ENCODE results near the gene NRCAM.
"Not testable (repeated sequence)": the region's sequence is repeated elsewhere in the genome, so short reads cannot be mapped to it uniquely, and the experiment has no call there.

The NRCAM gene

DNA sequence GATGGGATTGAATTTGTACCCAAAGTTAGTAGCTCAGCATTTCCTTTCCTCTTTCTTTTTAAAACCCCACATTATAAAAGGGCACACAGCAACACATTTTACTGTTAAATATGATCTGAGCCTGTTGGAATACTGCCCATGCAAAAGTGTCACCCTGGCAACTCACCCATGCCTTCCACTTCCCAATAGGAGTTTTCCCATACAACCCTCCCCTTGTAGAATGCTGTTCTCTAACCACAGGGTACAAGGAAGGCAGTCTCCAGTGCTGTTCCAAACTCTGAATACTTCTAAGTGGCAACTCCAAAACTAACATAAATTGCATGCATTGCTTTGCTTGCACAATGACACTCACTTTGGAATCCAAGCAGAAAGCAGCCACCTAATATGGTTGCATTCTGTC is 60.8 kb downstream of the NRCAM start:
- TF ChIP-seq SNAI2 (CRISPR knock-in tag; IDR thresholded peaks at IDR 0.05) (no peak), BACH2 (CRISPR knock-in tag; IDR thresholded peaks at IDR 0.05; ENCODE audit: borderline replicate concordance) (no peak), PPARA (CRISPR knock-in tag; IDR thresholded peaks at IDR 0.05; ENCODE audit: borderline replicate concordance) (no peak), ZNF8 (CRISPR knock-in tag; IDR thresholded peaks at IDR 0.05) (no peak), CSDC2 (CRISPR knock-in tag; IDR thresholded peaks at IDR 0.05) (no peak), RARB (CRISPR knock-in tag; IDR thresholded peaks at IDR 0.05) (no peak), TOX (CRISPR knock-in tag; IDR thresholded peaks at IDR 0.05; ENCODE audit: borderline replicate concordance) (no peak), ARNTL (CRISPR knock-in tag; IDR thresholded peaks at IDR 0.05; ENCODE audit: borderline replicate concordance, low read depth) (no peak), ZFP30 (CRISPR knock-in tag; IDR thresholded peaks at IDR 0.05) (no peak), TCF4 (CRISPR knock-in tag; IDR thresholded peaks at IDR 0.05; ENCODE audit: borderline replicate concordance) (no peak), ZNF565 (CRISPR knock-in tag; conservative IDR thresholded peaks at IDR 0.05; ENCODE audit: low read depth) (no peak), ESRRG (CRISPR knock-in tag; IDR thresholded peaks at IDR 0.05) (no peak), ISL1 (CRISPR knock-in tag; IDR thresholded peaks at IDR 0.05) (no peak), ZC3H10 (CRISPR knock-in tag; IDR thresholded peaks at IDR 0.05) (no peak), ZFP3 (CRISPR knock-in tag; IDR thresholded peaks at IDR 0.05) (no peak)
- TF ChIP-seq, protein P1, sequence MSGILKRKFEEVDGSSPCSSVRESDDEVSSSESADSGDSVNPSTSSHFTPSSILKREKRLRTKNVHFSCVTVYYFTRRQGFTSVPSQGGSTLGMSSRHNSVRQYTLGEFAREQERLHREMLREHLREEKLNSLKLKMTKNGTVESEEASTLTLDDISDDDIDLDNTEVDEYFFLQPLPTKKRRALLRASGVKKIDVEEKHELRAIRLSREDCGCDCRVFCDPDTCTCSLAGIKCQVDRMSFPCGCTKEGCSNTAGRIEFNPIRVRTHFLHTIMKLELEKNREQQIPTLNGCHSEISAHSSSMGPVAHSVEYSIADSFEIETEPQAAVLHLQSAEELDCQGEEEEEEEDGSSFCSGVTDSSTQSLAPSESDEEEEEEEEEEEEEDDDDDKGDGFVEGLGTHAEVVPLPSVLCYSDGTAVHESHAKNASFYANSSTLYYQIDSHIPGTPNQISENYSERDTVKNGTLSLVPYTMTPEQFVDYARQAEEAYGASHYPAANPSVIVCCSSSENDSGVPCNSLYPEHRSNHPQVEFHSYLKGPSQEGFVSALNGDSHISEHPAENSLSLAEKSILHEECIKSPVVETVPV (CRISPR knock-in tag; IDR thresholded peaks at IDR 0.05), result no peak
- no peak for ATAC-seq

GRCh38 chr7:108393097-108393496 is 63.1 kb downstream of the NRCAM start:
- not testable (repeated sequence) for ATAC-seq

DNA sequence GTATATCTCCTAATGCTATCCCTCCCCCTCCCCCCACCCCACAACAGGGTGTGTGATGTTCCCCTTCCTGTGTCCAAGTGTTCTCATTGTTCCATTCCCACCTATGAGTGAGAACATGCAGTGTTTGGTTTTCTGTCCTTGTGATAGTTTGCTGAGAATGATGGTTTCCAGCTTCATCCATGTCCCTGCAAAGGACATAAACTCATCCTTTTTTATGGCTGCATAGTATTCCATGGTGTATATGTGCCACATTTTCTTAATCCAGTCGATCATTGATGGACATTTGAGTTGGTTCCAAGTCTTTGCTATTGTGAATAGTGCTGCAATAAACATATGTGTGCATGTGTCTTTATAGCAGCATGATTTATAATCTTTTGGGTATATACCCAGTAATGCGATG is 68.5 kb downstream of the NRCAM start:
- not testable (repeated sequence) for ATAC-seq
- 0 out of 2 replicates have a peak, but pooled peaks have one; percentile 18 for TF ChIP-seq ZNF8 (CRISPR knock-in tag; IDR thresholded peaks at IDR 0.05)

DNA sequence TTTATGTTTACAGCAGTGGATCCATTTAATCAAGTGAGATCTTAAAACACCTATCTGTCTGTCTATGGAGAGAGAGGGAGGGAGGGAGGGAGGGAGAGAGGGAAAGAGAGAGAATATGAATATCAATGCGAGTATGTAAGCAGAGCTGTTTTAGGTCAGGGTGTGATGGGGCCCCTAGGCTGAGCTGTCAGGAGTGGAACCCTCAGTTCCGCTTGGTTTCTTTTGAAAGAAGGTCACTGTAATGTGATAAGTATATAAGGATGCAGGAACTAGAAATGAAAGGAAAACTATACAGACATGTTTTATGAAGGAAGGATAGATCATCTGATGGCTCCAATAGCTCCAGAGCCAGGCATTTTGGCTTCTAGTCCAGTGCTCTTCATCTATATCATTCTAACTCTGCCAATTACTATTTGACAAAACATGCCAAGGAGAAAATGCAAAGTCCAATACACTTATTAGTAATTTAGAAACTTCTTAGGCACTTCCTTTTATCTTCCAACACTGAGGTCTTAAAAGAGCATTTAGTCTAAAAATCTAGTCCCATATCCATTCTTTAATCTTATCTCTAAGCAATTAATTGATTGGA is 70.3 kb downstream of the NRCAM start:
- ATAC-seq, result no peak
- no peak for TF ChIP-seq BACH2 (CRISPR knock-in tag; IDR thresholded peaks at IDR 0.05; ENCODE audit: borderline replicate concordance)

DNA sequence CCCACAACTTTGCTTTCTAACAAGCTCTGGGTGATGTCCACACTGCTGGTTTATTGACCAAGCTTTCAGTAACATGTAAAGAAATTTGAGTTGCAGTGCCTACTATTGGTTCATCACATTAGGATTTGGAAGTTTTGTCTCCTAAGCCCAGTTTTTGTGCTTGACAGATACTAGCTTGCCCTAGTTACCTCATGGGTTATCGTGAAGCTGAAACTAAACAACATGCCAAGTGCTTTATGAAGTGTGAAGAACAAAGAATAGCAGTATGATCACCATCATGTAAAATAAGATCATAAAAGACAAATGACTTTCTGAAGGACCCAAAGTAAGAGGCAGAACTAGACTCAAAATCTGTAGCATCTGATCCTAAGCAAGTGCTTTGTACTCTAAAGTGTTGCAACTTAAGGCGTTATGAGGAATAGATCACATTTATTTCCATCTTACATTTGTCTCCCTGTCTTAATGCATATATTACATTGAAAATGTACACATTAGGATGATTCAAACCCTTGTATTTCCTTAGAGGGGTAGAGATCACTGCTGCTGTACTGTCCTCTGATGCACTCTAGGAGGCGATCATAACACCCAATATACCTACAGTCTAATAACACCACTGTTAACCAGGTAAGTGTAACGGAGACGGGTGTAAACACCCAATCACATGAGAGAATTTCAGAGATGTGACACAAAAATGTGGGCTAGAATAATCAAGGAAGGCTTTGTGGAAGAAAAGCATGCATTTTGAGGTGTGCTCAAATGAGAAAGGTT is 71.3 kb downstream of the NRCAM start:
- peak; percentile 51; the same call in 2 of the 3 replicates for ATAC-seq
- TF ChIP-seq ZFP3 (CRISPR knock-in tag; IDR thresholded peaks at IDR 0.05) (no peak), CSDC2 (CRISPR knock-in tag; IDR thresholded peaks at IDR 0.05) (no peak), RARB (CRISPR knock-in tag; IDR thresholded peaks at IDR 0.05) (no peak)
- TF ChIP-seq, protein P2, sequence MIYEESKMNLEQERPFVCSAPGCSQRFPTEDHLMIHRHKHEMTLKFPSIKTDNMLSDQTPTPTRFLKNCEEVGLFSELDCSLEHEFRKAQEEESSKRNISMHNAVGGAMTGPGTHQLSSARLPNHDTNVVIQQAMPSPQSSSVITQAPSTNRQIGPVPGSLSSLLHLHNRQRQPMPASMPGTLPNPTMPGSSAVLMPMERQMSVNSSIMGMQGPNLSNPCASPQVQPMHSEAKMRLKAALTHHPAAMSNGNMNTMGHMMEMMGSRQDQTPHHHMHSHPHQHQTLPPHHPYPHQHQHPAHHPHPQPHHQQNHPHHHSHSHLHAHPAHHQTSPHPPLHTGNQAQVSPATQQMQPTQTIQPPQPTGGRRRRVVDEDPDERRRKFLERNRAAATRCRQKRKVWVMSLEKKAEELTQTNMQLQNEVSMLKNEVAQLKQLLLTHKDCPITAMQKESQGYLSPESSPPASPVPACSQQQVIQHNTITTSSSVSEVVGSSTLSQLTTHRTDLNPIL (CRISPR knock-in tag; IDR thresholded peaks at IDR 0.05; ENCODE audit: low read depth), result no peak

DNA sequence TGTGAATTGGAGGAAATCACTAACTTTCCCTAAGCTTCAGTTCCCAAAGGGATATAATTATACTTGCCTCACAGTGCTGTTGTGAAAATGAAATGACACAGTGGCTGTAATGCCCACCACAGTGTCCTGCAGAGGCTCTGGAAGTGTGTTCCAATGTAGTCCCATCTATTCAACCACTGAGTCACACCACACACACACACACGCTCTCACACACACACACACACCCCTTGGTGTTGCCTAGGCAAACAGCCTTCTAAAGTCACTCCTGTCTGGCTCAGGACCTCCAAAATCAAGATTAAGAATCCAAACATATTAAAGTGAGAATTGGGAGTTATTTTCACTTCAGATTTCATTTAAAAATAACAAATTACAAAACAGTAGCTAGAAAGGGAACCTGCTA is 73.3 kb downstream of the NRCAM start:
- no peak for TF ChIP-seq TOX (CRISPR knock-in tag; IDR thresholded peaks at IDR 0.05; ENCODE audit: borderline replicate concordance)
- no peak for TF ChIP-seq CSDC2 (CRISPR knock-in tag; IDR thresholded peaks at IDR 0.05)
- TF ChIP-seq SNAI2 (CRISPR knock-in tag; IDR thresholded peaks at IDR 0.05), result no peak
- no peak for TF ChIP-seq ZFP30 (CRISPR knock-in tag; IDR thresholded peaks at IDR 0.05)
- TF ChIP-seq, protein P3, sequence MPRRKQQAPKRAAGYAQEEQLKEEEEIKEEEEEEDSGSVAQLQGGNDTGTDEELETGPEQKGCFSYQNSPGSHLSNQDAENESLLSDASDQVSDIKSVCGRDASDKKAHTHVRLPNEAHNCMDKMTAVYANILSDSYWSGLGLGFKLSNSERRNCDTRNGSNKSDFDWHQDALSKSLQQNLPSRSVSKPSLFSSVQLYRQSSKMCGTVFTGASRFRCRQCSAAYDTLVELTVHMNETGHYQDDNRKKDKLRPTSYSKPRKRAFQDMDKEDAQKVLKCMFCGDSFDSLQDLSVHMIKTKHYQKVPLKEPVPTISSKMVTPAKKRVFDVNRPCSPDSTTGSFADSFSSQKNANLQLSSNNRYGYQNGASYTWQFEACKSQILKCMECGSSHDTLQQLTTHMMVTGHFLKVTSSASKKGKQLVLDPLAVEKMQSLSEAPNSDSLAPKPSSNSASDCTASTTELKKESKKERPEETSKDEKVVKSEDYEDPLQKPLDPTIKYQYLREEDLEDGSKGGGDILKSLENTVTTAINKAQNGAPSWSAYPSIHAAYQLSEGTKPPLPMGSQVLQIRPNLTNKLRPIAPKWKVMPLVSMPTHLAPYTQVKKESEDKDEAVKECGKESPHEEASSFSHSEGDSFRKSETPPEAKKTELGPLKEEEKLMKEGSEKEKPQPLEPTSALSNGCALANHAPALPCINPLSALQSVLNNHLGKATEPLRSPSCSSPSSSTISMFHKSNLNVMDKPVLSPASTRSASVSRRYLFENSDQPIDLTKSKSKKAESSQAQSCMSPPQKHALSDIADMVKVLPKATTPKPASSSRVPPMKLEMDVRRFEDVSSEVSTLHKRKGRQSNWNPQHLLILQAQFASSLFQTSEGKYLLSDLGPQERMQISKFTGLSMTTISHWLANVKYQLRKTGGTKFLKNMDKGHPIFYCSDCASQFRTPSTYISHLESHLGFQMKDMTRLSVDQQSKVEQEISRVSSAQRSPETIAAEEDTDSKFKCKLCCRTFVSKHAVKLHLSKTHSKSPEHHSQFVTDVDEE (CRISPR knock-in tag; IDR thresholded peaks at IDR 0.05), result no peak
- no peak for TF ChIP-seq RARB (CRISPR knock-in tag; IDR thresholded peaks at IDR 0.05)
- ATAC-seq, result no peak
